ENCODE data around the gene CAMKK1.
"Not testable (repeated sequence)": the region's sequence is repeated elsewhere in the genome, so short reads cannot be mapped to it uniquely, and the experiment has no call there.

DNA sequence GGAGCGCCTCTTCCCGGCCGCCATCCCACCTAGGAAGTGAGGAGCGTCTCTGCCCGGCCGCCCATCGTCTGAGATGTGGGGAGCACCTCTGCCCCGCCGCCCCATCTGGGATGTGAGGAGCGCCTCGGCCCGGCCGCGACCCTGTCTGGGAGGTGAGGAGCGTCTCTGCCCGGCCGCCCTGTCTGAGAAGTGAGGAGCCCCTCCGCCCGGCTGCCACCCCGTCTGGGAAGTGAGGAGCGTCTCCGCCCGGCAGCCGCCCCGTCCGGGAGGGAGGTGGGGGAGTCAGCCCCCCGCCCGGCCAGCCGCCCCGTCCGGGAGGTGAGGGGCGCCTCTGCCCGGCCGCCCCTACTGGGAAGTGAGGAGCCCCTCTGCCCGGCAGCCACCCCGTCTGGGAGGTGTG is 38.6 kb downstream of the CAMKK1 start:
- TF ChIP-seq, protein P1, sequence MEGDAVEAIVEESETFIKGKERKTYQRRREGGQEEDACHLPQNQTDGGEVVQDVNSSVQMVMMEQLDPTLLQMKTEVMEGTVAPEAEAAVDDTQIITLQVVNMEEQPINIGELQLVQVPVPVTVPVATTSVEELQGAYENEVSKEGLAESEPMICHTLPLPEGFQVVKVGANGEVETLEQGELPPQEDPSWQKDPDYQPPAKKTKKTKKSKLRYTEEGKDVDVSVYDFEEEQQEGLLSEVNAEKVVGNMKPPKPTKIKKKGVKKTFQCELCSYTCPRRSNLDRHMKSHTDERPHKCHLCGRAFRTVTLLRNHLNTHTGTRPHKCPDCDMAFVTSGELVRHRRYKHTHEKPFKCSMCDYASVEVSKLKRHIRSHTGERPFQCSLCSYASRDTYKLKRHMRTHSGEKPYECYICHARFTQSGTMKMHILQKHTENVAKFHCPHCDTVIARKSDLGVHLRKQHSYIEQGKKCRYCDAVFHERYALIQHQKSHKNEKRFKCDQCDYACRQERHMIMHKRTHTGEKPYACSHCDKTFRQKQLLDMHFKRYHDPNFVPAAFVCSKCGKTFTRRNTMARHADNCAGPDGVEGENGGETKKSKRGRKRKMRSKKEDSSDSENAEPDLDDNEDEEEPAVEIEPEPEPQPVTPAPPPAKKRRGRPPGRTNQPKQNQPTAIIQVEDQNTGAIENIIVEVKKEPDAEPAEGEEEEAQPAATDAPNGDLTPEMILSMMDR (IDR thresholded peaks at IDR 0.05 in 4 of 5, conservative IDR thresholded peaks at IDR 0.05 in 1 of 5): not testable (repeated sequence)
- TF ChIP-seq POLR2A (IDR thresholded peaks at IDR 0.05): not testable (repeated sequence)

Data from gastrocnemius medialis (tissue), 4 donors.